H9 (cell line): Measurements from ENCODE around the gene RCN1. TPM values are rescaled to one million over a fixed set of nuclear protein-coding genes. Genes with fewer than 3 reads are reported as not detected.

Source experiments
- DNase-seq: peaks from one replicate; pipeline ENCODE4 v3.0.0-alpha.2; 2017
- H2AFZ ChIP-seq: one replicate; pipeline ENCODE4 v1.6.1; 2013; ENCODE audit warnings: mild to moderate bottlenecking, low read length, control low read depth, moderate library complexity
- H2AK5ac ChIP-seq: 2 replicates; pipeline ENCODE4 v1.6.1; 2013; ENCODE audit warnings: low read length, control low read depth, mixed read lengths; ENCODE audit not compliant: insufficient read length
- H2BK120ac ChIP-seq: one replicate; pipeline ENCODE4 v1.6.1; 2013; ENCODE audit warnings: low read depth, mild to moderate bottlenecking, low read length, control low read depth, inconsistent platforms; ENCODE audit not compliant: poor library complexity, severe bottlenecking
- H2BK12ac ChIP-seq: 2 replicates; pipeline ENCODE4 v1.6.1; 2013; ENCODE audit warnings: low read length, control low read depth, mixed read lengths, low read depth; ENCODE audit not compliant: insufficient read length
- H2BK15ac ChIP-seq: 2 replicates; pipeline ENCODE4 v1.6.1; 2013; ENCODE audit warnings: low read depth, low read length, control low read depth
- H2BK20ac ChIP-seq: one replicate; pipeline ENCODE4 v1.6.1; 2013; ENCODE audit warnings: low read depth, mild to moderate bottlenecking, low read length, control low read depth, inconsistent platforms; ENCODE audit not compliant: poor library complexity, severe bottlenecking
- H2BK5ac ChIP-seq: 2 replicates; pipeline ENCODE4 v1.6.1; 2013; ENCODE audit warnings: low read length, control low read depth, mixed read lengths; ENCODE audit not compliant: insufficient read length
- H3K14ac ChIP-seq: 2 replicates; pipeline ENCODE4 v1.6.1; 2013; ENCODE audit warnings: low read length, control low read depth; ENCODE audit not compliant: insufficient read depth
- H3K18ac ChIP-seq: 2 replicates; pipeline ENCODE4 v1.6.1; 2013; ENCODE audit warnings: low read depth, mild to moderate bottlenecking, mixed read lengths, low read length, control low read depth; ENCODE audit not compliant: insufficient read length
- H3K23ac ChIP-seq: 2 replicates; pipeline ENCODE4 v1.6.1; 2013; ENCODE audit warnings: low read length, control low read depth, mixed read lengths, low read depth; ENCODE audit not compliant: insufficient read length
- H3K23me2 ChIP-seq: 2 replicates; pipeline ENCODE4 v1.6.1; 2013; ENCODE audit warnings: low read depth, mild to moderate bottlenecking, mixed read lengths, low read length, control low read depth; ENCODE audit not compliant: insufficient read length, poor library complexity, severe bottlenecking
- H3K27ac ChIP-seq: 2 replicates; pipeline ENCODE4 v1.5.1; 2013; ENCODE audit warnings: low read length, control low read depth, mixed read lengths, low read depth; ENCODE audit not compliant: insufficient read length
- H3K27me3 ChIP-seq: 2 replicates; pipeline ENCODE4 v1.6.1; 2013; ENCODE audit warnings: low read length, control low read depth, inconsistent platforms; ENCODE audit not compliant: insufficient read depth
- H3K4ac ChIP-seq: 2 replicates; pipeline ENCODE4 v1.6.1; 2013; ENCODE audit warnings: low read depth, mild to moderate bottlenecking, control low read depth, inconsistent platforms, low read length, moderate library complexity
- H3K4me1 ChIP-seq: 2 replicates; pipeline ENCODE4 v1.6.1; 2013; ENCODE audit warnings: low read length, control low read depth, inconsistent platforms; ENCODE audit not compliant: insufficient read depth
- H3K4me2 ChIP-seq: 2 replicates; pipeline ENCODE4 v1.6.1; 2013; ENCODE audit warnings: low read length, control low read depth, mixed read lengths; ENCODE audit not compliant: insufficient read length, insufficient read depth
- H3K56ac ChIP-seq: 2 replicates; pipeline ENCODE4 v1.6.1; 2013; ENCODE audit warnings: low read depth, mild to moderate bottlenecking, mixed read lengths, low read length, control low read depth; ENCODE audit not compliant: insufficient read length
- H3K79me1 ChIP-seq: 2 replicates; pipeline ENCODE4 v1.6.1; 2013; ENCODE audit warnings: low read depth, mild to moderate bottlenecking, moderate library complexity, low read length, control low read depth, inconsistent platforms; ENCODE audit not compliant: insufficient read depth, poor library complexity, severe bottlenecking
- H3K79me2 ChIP-seq: 2 replicates; pipeline ENCODE4 v1.6.1; 2013; ENCODE audit warnings: low read length, control low read depth, inconsistent platforms; ENCODE audit not compliant: insufficient read depth
- H3K9ac ChIP-seq: 2 replicates; pipeline ENCODE4 v1.6.1; 2013; ENCODE audit warnings: low read length, control low read depth, mixed read lengths; ENCODE audit not compliant: insufficient read length; ENCODE audit errors: extremely low read depth
- H3K9me3 ChIP-seq: one replicate; pipeline ENCODE4 v1.6.1; 2013; ENCODE audit warnings: low read depth, low read length, inconsistent platforms; ENCODE audit not compliant: control insufficient read depth
- H3T11ph ChIP-seq: one replicate; pipeline ENCODE4 v1.6.1; 2013; ENCODE audit warnings: mild to moderate bottlenecking, low read length, control low read depth, inconsistent platforms
- H4K20me1 ChIP-seq: one replicate; pipeline ENCODE4 v1.6.1; 2013; ENCODE audit not compliant: control insufficient read depth, insufficient read length, insufficient read depth
- H4K5ac ChIP-seq: 2 replicates; pipeline ENCODE4 v1.6.1; 2013; ENCODE audit warnings: low read depth, mild to moderate bottlenecking, mixed read lengths, low read length, control low read depth; ENCODE audit not compliant: insufficient read length
- H4K8ac ChIP-seq: replicated peaks from 2 replicates; pipeline ENCODE4 v1.6.1; 2013; ENCODE audit warnings: low read length, control low read depth, mixed read lengths, low read depth; ENCODE audit not compliant: insufficient read length
- H4K91ac ChIP-seq: 2 replicates; pipeline ENCODE4 v1.6.1; 2013; ENCODE audit warnings: low read depth, mild to moderate bottlenecking, moderate library complexity, mixed read lengths, low read length, control low read depth; ENCODE audit not compliant: insufficient read length
- H3K27ac Mint-ChIP-seq, 3 experiments: 2 replicates in 2 of 3; 3 replicates in 1 of 3; pipeline ENCODE4 v1.8.0; 2020 to 2021; ENCODE audit warnings: mixed read lengths in 3 of 3, mild to moderate bottlenecking in 1 of 3, moderate library complexity in 1 of 3
- H3K27me3 Mint-ChIP-seq: 2 replicates; pipeline ENCODE4 v1.8.0; 2021; ENCODE audit warnings: low read depth, mild to moderate bottlenecking, moderate library complexity, mixed read lengths
- H3K36me3 Mint-ChIP-seq, 3 experiments: 2 replicates in 2 of 3; 3 replicates in 1 of 3; pipeline ENCODE4 v1.8.0; 2020 to 2021; ENCODE audit warnings: low read depth in 3 of 3, mixed read lengths in 3 of 3; ENCODE audit not compliant: insufficient read depth in 1 of 3
- H3K4me1 Mint-ChIP-seq, 2 experiments: 2 replicates each; pipeline ENCODE4 v1.8.0; 2020; ENCODE audit warnings: mixed read lengths in 2 of 2
- H3K4me3 Mint-ChIP-seq, 2 experiments: 2 replicates in 1 of 2; 3 replicates in 1 of 2; pipeline ENCODE4 v1.8.0; 2020 to 2021; ENCODE audit warnings: mild to moderate bottlenecking in 2 of 2, mixed read lengths in 2 of 2, moderate library complexity in 1 of 2
- H3K9me3 Mint-ChIP-seq, 2 experiments: 2 replicates in 1 of 2; 3 replicates in 1 of 2; pipeline ENCODE4 v1.8.0; 2020; ENCODE audit warnings: mild to moderate bottlenecking in 2 of 2, mixed read lengths in 2 of 2, moderate library complexity in 1 of 2
- WGBS: extraction: QIAGEN DNeasy Blood & Tissue Kit; methylation state at CpG from one replicate; pipeline ENCODE4 v1.1.7; 2013; ENCODE audit warnings: missing lambda C conversion rate, low lambda C conversion rate, mixed read lengths; ENCODE audit not compliant: insufficient read length; ENCODE audit errors: extremely low coverage; 5-methylcytosine and 5-hydroxymethylcytosine counted together
- total RNA-seq: library from RNA; stranded (reverse); gene quantifications from 2 replicates; pipeline ENCODE4 v1.2.1, GENCODE V29; 2021
- TF ChIP-seq, protein P1 (sequence below): fragments of 200-600 bp; sonication (generic); conservative IDR thresholded peaks from 3 replicates; pipeline ENCODE4 v1.8.0; 2021; ENCODE audit warnings: antibody characterized with exemption, mild to moderate bottlenecking

RCN1 gene
- total RNA-seq, 1 experiment from 2014 or later = 109 TPM

DNA sequence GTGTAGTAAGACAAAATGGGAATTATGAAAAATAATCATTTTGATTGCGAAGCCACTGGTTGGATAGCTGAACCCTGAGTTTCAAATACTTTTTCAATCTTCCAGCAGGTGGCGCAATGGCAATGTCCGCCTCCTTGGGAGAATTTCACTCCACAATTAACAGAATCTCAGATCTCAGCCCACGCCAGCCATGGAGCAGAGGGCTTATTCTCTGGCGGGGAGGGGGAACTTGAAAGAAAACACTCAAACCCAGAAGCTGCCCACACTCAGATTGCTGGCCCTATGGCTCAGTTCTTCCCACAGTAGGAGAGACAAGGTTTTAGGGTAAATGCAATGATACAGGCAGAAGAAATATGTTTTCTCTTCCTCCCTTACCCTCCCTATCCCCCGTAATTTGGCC lies 38.7 kb upstream of the RCN1 start:
- Mint-ChIP-seq H3K4me1 (peaks cover 8 to 10% of the 10 kb centered on the region in 2 experiments; a peak in 2 of 4 replicates), H3K27ac (no peak overlapping the region), H3K36me3 (no peaks in the 10 kb centered on the region; a peak in 1 of 7 replicates), H3K4me3 (no peak overlapping the region), H3K27me3 (peaks cover 9% of the 10 kb centered on the region), H3K9me3 (no peaks in the 10 kb centered on the region)
- TF ChIP-seq, protein P1, sequence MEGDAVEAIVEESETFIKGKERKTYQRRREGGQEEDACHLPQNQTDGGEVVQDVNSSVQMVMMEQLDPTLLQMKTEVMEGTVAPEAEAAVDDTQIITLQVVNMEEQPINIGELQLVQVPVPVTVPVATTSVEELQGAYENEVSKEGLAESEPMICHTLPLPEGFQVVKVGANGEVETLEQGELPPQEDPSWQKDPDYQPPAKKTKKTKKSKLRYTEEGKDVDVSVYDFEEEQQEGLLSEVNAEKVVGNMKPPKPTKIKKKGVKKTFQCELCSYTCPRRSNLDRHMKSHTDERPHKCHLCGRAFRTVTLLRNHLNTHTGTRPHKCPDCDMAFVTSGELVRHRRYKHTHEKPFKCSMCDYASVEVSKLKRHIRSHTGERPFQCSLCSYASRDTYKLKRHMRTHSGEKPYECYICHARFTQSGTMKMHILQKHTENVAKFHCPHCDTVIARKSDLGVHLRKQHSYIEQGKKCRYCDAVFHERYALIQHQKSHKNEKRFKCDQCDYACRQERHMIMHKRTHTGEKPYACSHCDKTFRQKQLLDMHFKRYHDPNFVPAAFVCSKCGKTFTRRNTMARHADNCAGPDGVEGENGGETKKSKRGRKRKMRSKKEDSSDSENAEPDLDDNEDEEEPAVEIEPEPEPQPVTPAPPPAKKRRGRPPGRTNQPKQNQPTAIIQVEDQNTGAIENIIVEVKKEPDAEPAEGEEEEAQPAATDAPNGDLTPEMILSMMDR = peak; percentile 86
- no peak overlapping the region for H4K91ac ChIP-seq
- H3K18ac ChIP-seq = no peak overlapping the region
- H4K8ac ChIP-seq = no peak overlapping the region
- no peak overlapping the region for H3T11ph ChIP-seq
- no peak overlapping the region for H2BK5ac ChIP-seq
- H2BK12ac ChIP-seq = no peak overlapping the region
- H3K27me3 ChIP-seq = no peaks in the 10 kb centered on the region
- no peak overlapping the region for H3K4me2 ChIP-seq
- H3K27ac ChIP-seq = no peak overlapping the region
- H3K79me2 ChIP-seq = no peaks in the 10 kb centered on the region
- H3K9me3 ChIP-seq = no peaks in the 10 kb centered on the region
- no peak overlapping the region for H2BK20ac ChIP-seq
- no peaks in the 10 kb centered on the region for H4K20me1 ChIP-seq
- no peak overlapping the region for H3K23ac ChIP-seq
- H2AFZ ChIP-seq = no peak overlapping the region
- H3K79me1 ChIP-seq = no peaks in the 10 kb centered on the region
- no peak overlapping the region for H3K14ac ChIP-seq
- no peak overlapping the region for H4K5ac ChIP-seq
- H3K4me1 ChIP-seq = no peaks in the 10 kb centered on the region
- no peak overlapping the region for H3K4ac ChIP-seq
- H3K23me2 ChIP-seq = no peaks in the 10 kb centered on the region
- no CpG with 5 or more reads among the region's 6 CpGs for WGBS
- H2BK120ac ChIP-seq = no peak overlapping the region
- no peak overlapping the region for H2BK15ac ChIP-seq
- DNase-seq = peak; percentile 35
- no peak overlapping the region for H3K9ac ChIP-seq
- H3K56ac ChIP-seq = no peak overlapping the region
- H2AK5ac ChIP-seq = no peak overlapping the region
